GM19397 (cell line): Measurements from ENCODE around the gene MRPL38.
A peak's percentile ranks its signal among the peaks of the same experiment; 100 is the strongest.
"Not testable (repeated sequence)": the region's sequence is repeated elsewhere in the genome, so short reads cannot be mapped to it uniquely, and the experiment has no call there.

Experiments used
- ATAC-seq: cut with Tn5 transposase; IDR thresholded peaks from one replicate; pipeline ENCODE4 v1.9.1; 2021; ENCODE audit warnings: mild to moderate bottlenecking, moderate library complexity; ENCODE audit not compliant: unreplicated experiment

The MRPL38 gene

DNA sequence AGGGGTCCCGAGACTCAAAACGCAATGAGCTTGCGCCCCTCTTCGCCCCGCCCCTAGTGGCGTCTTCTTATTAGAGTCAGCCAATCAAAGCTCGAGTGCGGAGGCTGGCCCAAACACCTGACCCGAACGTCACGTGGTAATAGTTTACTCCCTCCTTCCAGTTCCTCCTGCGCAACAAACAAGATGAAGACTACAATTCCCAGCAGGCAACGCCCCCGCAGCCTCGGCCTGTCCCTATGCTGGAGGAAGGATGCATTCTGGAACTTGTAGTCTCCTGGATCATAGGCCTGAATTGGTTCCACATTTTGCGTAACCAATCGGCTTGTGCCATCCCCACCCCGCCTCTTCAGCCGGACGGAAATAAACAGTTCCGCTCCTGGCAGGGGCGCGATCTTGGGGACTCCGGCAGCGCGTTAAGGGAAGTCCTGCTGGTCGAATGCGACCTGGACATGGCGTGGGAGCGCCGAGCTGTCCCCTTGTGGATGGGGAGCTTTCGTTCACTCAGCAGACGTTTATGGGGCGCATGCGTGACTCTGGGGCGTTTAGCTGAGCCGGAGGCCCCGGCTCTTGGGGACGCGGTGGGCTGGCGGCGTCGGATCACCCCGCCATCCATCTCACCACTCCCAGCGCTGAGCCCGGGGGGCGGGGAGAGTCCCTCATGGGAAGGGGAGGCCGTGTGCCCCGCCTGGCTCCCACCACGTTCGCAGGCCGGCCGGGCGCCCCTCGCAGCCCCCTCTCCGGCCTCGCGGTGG lies 49.2 kb downstream of the MRPL38 start, which contains the start of gene WBP2:
TSS of gene WBP2 (minus strand) at position 26 of the 752 bp plus-strand sequence. CDS start 38 bp downstream, outside the sequence.
- peak; percentile 80 for ATAC-seq

DNA sequence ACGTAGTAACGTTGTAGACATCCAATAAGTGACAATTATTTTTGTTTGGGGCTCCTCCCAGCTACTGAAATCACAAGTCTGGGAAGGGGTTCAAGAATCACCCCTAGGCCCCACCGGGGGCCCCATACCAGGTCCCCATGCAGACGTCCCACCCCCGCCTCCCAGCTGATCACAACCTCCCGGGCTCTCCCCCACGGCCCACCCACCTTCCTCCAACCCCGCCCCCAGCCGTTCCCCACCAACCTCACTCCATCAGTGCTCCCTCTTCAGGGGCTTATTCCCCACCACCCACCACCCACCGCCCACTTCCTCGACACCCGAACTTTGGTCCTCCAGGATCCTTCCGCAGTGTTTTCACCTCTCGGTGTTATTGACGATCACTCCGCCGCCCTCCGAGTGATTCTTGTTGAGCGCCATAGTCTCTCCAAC lies 49.8 kb downstream of the MRPL38 start:
- ATAC-seq = peak; percentile 1

DNA sequence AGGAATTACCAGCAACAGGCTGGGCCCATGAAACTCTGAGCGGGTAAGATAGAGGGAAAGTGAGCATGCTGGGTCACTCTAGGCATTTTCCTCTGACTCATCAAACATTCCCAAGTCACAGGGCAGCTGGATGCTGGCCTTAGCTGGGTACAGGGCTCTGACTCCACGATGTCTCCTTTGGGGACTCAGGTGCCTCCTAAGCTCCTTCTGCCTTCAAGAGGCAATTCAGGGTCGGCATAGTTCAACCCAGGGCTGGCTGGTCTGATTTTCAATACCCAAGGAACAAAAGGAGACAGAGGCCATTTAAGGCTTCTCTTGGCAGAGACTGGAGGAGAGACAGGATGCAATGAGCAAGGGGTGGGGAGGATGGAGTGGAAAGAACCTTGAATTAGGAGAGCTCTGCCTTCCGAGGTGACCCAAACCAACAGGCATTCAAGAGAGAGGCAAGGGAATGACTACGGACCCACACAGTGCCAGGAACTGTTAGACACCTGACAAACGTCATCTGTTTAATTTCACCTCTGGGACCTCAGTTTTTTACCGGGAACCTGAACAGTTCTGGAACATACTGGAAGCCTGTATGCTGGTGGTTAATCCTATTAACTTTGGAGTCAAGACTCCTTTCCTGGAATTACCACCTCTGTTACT lies 50.5 kb downstream of the MRPL38 start:
- no peak for ATAC-seq

DNA sequence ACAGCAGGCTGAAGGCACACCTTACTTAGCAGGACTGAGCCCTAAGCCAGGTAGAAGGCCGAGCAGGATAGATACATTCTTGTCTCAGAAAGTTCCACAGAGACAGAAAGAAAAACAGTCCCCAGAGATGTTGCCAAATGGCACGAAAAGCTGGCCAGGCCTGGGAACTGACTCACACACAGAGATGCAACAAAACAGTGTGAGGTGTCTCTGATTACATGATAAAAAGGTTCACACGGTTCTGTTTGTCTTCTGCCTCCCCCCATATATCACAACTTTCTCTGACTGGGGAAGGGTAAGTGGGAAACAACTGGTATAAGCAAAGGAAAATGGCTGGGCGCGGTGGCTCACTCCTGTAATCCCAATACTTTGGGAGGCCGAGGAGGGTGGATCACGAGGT lies 51.3 kb downstream of the MRPL38 start:
- no peak for ATAC-seq

DNA sequence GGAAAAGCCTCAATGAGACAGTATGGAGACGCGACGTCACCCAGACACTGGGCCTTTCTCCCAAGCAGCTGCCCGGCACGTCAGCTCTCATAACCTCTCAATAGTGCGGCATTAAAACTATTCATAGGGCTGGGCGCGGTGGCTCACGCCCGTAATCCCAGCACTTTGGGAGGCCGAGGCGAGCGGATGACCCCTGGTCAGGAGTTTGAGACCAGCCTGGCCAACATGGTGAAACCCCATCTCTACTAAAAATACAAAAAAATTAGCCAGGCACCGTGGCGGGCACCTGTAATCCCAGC lies 53.0 kb downstream of the MRPL38 start:
- not testable (repeated sequence) for ATAC-seq

DNA sequence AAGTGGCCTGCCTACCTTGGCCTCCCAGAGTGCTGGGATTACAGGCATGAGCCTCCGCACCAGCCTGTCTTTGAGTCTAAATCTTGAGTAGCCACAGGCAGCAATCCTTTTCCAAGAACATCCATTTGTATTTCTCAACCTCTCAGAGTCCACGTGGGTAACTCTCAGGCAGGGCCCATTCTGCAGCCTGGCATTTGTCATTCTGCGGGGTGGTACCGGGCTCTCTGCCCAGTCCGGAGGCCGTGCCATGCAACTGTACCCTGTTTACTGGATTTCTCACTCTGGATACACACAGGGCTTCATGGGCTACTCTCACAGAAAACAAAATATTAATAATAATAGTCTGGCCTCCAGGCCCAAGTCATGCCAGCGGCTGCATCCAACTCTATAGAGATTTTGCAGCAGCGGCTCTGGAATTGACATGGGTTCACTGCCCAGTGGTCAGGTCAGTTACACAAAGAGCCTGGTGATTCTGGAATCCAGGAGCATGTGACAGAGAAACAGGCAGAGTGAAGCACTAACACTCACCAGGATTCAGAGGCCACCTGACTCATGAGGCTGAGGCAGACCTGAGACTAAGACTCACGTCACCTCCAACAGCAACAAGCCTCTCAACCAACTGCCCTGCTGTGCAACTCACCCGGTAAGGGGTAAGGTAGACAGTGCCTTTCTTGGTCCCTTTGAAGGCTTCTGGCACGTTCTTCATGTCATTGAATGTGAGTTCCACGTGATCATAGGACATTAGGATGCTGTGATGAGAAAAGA lies 53.6 kb downstream of the MRPL38 start:
- no peak for ATAC-seq

DNA sequence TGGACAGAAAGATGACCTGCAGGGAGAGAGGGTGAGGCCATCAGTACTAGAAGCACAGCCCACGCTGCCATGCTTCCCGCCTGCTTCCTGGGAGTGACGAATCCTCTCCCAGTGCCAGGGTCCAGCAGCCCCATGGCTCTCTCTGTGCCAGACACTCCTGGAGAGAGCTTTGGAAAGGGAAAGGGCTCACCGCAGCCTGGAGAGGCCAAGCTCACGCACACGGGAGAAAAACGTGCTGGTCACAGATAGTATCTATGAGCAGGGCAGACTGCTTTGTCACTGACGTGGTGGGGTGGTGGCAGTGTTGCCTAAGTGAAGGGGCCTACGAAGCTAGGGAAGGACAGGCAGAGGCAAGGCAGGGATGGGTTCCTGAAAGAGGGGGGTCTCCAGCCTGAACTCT lies 55.0 kb downstream of the MRPL38 start:
- no peak for ATAC-seq

DNA sequence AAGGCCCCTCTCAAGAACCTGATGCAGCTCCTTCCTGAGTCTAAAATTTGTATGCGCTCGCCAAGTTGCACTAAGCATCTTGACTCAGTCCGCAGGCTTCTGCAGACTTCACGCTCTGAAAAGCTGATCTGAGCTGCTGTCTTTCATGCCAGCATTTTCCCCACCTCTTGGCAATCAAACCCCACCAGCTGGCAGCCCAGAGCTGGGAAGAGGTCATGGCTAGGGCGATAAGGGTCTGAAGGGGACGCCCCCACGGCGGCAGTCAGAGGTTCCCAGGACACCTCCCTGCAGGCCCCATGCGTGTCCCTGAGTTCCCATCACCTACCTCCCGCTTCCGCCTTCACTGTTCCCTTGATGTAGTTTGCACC lies 55.4 kb downstream of the MRPL38 start:
- ATAC-seq = no peak
